ENCODE results near the gene CLK3. TPM values are rescaled to one million over a fixed set of nuclear protein-coding genes. Genes with fewer than 3 reads are reported as not detected.

CLK3 gene
- total RNA-seq, 1 donor from 2014 or later: 102 TPM

DNA sequence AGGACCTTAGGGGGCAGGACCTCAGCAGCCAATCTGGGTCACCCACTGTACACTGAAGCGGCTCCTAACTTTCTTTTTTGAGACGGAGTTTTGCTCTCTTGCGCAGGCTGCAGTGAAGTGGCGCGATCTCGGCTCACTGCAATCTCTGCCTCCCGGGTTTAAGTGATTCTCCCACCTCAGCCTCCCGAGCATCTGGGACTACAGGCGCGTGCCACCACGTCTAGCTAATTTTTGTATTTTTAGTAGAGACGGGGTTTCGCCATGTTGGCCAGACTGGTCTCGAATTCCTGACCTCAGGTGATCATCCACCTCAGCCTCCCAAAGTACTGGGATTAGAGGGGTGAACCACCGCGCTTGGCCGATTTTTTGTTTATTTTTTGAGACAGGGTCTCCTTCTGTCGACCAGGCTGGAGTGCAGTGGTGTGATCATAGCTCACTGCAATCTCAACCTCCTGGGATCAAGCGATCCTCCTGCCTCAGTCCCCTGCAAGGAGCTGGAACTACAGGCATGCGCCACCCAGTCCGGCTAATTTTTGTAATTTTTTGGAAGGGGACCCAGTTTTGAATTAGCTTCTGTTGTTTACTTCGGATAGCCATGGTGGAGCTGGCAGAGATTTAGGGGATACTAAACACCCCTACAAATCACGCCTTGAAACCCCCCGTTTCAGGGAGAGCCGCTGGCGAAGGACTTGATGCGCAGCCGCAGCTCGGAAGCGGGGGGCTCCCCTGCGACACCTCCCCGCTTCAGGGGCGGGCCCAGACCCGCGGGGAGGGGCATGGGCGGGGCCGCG, 1.5 kb upstream of the CLK3 start:
- TF ChIP-seq, protein P1, sequence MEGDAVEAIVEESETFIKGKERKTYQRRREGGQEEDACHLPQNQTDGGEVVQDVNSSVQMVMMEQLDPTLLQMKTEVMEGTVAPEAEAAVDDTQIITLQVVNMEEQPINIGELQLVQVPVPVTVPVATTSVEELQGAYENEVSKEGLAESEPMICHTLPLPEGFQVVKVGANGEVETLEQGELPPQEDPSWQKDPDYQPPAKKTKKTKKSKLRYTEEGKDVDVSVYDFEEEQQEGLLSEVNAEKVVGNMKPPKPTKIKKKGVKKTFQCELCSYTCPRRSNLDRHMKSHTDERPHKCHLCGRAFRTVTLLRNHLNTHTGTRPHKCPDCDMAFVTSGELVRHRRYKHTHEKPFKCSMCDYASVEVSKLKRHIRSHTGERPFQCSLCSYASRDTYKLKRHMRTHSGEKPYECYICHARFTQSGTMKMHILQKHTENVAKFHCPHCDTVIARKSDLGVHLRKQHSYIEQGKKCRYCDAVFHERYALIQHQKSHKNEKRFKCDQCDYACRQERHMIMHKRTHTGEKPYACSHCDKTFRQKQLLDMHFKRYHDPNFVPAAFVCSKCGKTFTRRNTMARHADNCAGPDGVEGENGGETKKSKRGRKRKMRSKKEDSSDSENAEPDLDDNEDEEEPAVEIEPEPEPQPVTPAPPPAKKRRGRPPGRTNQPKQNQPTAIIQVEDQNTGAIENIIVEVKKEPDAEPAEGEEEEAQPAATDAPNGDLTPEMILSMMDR (conservative IDR thresholded peaks at IDR 0.05; ENCODE audit: low read depth, low read length): no peak
- peak overlapping the region; percentile 100 for H3K4me3 ChIP-seq (ENCODE audit: low read depth, low read length)
- no peak for DNase-seq (ENCODE audit: low read depth)

DNA sequence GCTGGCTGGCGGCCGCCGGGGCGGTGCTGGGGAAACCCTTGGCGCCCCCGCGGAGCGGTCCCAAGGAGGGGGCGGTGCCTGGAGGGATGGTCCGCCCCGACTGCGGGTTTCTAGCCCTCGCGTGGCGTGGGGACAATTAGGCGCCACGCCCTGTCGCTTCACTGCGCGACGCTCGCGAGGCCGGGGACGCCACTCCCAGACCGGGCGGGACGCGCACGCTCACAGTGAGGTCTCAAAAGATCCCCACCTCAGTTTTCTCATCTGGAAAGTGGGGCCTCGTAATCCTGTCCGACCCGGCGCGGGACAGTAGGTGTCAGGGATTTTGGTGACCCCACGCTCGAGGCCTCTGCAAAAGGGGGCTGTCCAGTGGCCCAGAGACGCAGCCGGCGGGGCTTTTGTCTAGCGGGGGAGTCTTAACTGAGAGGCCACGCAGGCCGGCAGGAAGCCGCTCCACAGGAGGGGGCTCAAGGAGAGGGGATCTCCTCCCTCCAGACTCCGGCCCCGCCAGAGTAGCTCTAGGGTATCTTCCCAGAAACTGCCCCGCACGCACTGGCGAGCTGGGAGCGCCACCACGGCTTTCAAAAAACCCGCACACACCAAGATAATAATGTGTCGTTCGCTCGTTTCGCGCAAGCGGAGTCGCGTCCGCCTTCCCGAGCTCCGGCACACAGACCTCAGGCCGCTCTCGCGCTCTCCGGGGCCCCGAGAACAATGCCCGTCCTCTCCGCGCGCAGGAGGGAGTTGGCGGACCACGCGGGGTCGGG, 710 bp upstream of the CLK3 start:
- peak overlapping the region; percentile 100 for H3K4me3 ChIP-seq (ENCODE audit: low read depth, low read length)
- TF ChIP-seq, protein P1 (conservative IDR thresholded peaks at IDR 0.05; ENCODE audit: low read depth, low read length): no peak
- no peak for DNase-seq (ENCODE audit: low read depth)

DNA sequence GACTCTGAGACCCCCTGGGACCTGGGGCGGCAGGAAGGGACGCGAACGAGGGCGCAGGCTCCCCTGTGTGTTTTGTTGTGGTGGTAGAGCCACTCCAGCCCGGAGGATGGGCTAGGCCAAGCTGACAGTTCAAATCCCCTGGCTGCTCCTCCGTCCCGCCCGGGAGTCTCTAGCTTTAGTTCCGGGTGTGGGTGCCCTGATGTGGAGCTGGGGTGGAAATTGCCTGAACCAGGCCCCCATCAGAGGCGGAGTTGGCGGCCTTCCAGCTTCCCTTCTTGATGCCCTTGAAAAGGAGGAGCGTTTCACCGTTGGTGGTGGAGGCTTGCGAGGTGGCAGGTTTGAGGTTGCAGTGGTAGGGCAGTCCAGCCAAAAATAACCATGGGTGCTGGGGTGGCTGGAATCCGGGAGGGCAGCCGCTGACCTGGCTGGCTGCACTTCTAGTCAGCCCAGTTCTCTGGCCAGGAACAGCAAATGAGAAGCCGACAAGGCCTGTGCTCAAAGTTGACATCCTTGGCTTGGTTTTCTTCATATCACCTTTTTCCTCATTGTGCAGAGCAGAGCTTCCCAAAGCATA, 817 bp downstream of the CLK3 start:
- DNase-seq (ENCODE audit: low read depth): no peak
- TF ChIP-seq, protein P1 (conservative IDR thresholded peaks at IDR 0.05; ENCODE audit: low read depth, low read length): no peak
- peak overlapping the region; percentile 100 for H3K4me3 ChIP-seq (ENCODE audit: low read depth, low read length)

DNA sequence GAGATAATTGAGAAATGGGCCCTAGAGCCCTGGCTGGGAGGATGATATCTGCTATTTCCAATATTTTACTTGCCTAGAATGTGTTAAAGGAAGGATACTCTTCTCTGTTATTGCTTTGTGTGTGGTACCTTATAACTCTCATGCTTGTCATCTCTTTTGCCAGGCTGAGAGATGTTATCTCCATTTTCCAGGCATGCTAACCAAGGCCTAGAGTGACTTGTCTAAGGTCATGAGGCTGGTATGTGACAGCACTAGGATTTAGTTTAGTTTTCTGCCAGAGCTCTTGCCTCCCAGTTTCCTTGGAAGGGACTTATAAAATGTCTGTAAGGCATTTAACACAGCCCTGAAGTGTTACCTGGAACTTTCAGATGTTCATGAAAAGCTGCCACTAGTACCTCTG, 1.4 kb downstream of the CLK3 start:
- TF ChIP-seq, protein P1 (conservative IDR thresholded peaks at IDR 0.05; ENCODE audit: low read depth, low read length): no peak
- peak overlapping the region; percentile 100 for H3K4me3 ChIP-seq (ENCODE audit: low read depth, low read length)
- DNase-seq (ENCODE audit: low read depth): no peak

DNA sequence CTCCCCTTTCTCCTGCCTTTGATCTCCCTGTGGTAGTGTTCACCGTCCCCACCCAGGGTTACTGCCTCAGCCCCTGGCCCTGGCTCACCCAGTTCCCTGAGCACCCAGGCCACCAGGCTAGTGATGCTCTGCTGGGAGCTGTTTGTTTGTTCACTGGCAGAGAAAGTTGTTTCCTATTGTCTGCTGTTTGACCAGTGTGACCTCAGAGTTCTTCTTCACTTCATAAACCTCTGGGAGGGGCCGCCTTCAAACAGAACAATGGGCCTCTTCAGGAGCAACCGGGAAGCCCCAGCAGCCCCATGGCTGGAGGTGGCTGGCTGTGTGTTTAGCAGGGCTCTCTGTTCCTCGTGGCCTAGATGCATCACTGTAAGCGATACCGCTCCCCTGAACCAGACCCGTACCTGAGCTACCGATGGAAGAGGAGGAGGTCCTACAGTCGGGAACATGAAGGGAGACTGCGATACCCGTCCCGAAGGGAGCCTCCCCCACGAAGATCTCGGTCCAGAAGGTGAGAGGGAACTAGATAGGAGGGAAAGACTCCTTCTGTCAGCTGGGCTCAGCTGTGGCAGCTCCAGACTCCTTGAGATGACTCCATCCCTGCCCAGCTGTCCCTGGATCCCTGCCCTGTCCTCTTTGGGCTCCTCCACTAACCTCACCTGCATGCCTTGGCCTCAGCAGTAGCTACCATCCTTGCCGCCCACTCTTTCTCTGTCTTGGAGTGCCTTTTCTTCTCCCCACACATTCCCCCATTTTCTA, 3.4 kb downstream of the CLK3 start:
- TF ChIP-seq, protein P1 (conservative IDR thresholded peaks at IDR 0.05; ENCODE audit: low read depth, low read length): no peak
- DNase-seq (ENCODE audit: low read depth): no peak
- H3K4me3 ChIP-seq (ENCODE audit: low read depth, low read length): no peak overlapping the region

DNA sequence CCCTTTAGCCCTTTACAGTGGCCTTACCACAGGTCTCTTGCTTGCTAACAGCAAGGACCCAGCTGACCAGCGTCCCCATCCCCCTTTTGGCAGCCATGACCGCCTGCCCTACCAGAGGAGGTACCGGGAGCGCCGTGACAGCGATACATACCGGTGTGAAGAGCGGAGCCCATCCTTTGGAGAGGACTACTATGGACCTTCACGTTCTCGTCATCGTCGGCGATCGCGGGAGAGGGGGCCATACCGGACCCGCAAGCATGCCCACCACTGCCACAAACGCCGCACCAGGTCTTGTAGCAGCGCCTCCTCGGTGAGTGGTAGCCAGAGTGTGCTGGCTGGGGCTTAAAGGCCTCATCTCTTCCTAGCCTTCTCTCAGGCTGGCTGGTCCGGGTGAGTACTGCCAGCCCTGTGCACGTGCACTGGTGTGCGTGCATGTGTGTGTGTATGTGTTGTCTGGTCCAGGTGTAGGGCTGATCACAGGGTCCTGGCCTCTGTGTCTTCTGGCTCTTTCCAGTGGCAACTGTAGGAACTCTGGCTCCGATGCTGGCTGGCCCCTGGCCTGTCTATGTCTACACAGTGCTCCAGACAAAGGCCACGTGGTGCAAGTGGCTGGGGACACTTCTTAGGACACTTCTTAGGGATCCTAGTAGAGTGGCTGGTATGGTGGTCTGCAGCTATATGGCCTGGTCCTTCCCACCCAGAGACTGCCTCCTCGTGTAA, 4.4 kb downstream of the CLK3 start:
- no peak for DNase-seq (ENCODE audit: low read depth)
- no peak overlapping the region for H3K4me3 ChIP-seq (ENCODE audit: low read depth, low read length)
- TF ChIP-seq, protein P1 (conservative IDR thresholded peaks at IDR 0.05; ENCODE audit: low read depth, low read length): no peak
